Chondrocyte (in vitro differentiated cells): Measurements from ENCODE around the gene PRPF40A. TPM values are rescaled to one million over a fixed set of nuclear protein-coding genes. Genes with fewer than 3 reads are reported as not detected.

Experiments
- DNase-seq: peaks from one replicate; pipeline ENCODE4 v3.0.0; 2021; ENCODE audit warnings: mixed read lengths, low spot score
- H3K27ac Mint-ChIP-seq: one replicate; pipeline ENCODE4 v1.8.0; 2021; ENCODE audit warnings: mild to moderate bottlenecking, moderate library complexity, mixed read lengths; ENCODE audit not compliant: unreplicated experiment
- H3K27me3 Mint-ChIP-seq: 2 replicates; pipeline ENCODE4 v1.8.0; 2021; ENCODE audit warnings: low read depth, mixed read lengths
- H3K36me3 Mint-ChIP-seq: 2 replicates; pipeline ENCODE4 v1.8.0; 2021; ENCODE audit warnings: low read depth, mixed read lengths
- H3K4me1 Mint-ChIP-seq: 2 replicates; pipeline ENCODE4 v1.8.0; 2021; ENCODE audit warnings: low read depth, mild to moderate bottlenecking, mixed read lengths
- H3K4me3 Mint-ChIP-seq: one replicate; pipeline ENCODE4 v1.8.0; 2021; ENCODE audit warnings: mild to moderate bottlenecking, moderate library complexity, mixed read lengths; ENCODE audit not compliant: unreplicated experiment
- H3K9me3 Mint-ChIP-seq: 2 replicates; pipeline ENCODE4 v1.8.0; 2021; ENCODE audit warnings: low read depth, mixed read lengths
- total RNA-seq: library from RNA; stranded (reverse); gene quantifications from 3 replicates; pipeline ENCODE4 v1.2.1, GENCODE V29; 2021
- TF ChIP-seq, protein P1 (sequence below): fragments of 200-600 bp; sonication (generic); IDR thresholded peaks from 2 replicates; pipeline ENCODE4 v1.5.0; 2021; ENCODE audit warnings: antibody characterized with exemption, mild to moderate bottlenecking, moderate library complexity

The PRPF40A gene
- total RNA-seq, 1 donor from 2014 or later = 67.6 TPM

- Mint-ChIP-seq H3K9me3 (no peaks in the 10 kb centered on the region), H3K27me3 (no peaks in the 10 kb centered on the region), H3K4me3 (no peak overlapping the region), H3K27ac (no peak overlapping the region), H3K4me1 (peaks cover 36% of the 10 kb centered on the region), H3K36me3 (peaks cover 2% of the 10 kb centered on the region)
- TF ChIP-seq, protein P1, sequence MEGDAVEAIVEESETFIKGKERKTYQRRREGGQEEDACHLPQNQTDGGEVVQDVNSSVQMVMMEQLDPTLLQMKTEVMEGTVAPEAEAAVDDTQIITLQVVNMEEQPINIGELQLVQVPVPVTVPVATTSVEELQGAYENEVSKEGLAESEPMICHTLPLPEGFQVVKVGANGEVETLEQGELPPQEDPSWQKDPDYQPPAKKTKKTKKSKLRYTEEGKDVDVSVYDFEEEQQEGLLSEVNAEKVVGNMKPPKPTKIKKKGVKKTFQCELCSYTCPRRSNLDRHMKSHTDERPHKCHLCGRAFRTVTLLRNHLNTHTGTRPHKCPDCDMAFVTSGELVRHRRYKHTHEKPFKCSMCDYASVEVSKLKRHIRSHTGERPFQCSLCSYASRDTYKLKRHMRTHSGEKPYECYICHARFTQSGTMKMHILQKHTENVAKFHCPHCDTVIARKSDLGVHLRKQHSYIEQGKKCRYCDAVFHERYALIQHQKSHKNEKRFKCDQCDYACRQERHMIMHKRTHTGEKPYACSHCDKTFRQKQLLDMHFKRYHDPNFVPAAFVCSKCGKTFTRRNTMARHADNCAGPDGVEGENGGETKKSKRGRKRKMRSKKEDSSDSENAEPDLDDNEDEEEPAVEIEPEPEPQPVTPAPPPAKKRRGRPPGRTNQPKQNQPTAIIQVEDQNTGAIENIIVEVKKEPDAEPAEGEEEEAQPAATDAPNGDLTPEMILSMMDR = no peak
- DNase-seq = no peak
These were observed 24.2 kb downstream of the PRPF40A start for GRCh38 chr2:152693033-152693432.

DNA sequence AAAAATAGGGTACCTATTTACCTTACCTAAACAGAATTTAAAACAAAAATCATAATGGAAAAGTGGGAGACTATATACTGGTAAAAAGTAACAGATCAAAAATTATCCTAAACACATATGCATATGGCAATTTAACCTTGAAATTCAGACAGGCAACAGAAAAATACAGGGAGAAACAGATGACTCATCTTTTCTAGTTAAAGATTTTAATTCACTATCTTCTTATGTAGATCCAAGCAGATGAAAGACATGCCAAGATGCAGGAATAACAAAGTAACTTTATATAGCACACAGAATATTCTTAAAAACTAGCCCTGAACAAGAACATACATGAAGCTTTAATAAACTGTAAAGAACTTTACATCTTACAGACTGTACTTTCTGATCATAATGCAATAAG, 30.9 kb downstream of the PRPF40A start:
- TF ChIP-seq, protein P1 = no peak
- Mint-ChIP-seq H3K4me3 (no peak overlapping the region), H3K4me1 (peaks cover 16% of the 10 kb centered on the region), H3K9me3 (no peaks in the 10 kb centered on the region), H3K36me3 (peaks cover 7% of the 10 kb centered on the region), H3K27me3 (no peaks in the 10 kb centered on the region), H3K27ac (no peak overlapping the region)
- DNase-seq = no peak

DNA sequence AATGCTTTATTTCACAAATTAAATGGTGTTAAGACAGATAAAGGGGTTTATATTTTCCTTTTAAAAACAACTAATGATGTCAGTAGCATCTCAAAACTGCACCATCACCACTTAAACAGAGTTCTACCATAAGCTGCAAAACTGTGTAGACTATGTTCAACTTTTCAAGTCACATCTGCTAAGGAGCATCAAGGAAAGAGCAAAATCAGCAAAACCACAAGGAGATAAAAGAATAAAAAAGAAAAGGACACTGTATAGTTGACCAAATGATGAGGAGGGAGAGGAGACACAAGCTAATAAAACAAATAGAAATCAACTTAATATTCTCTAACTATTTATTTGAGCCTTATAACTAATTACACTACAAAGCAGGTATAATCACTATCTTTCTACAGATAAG, 33.9 kb downstream of the PRPF40A start:
- Mint-ChIP-seq H3K27me3 (no peaks in the 10 kb centered on the region), H3K27ac (no peak overlapping the region), H3K4me3 (no peak overlapping the region), H3K9me3 (no peaks in the 10 kb centered on the region), H3K36me3 (peaks cover 13% of the 10 kb centered on the region), H3K4me1 (peaks cover 12% of the 10 kb centered on the region)
- DNase-seq = no peak
- TF ChIP-seq, protein P1 = no peak

GRCh38 chr2:152682663-152683062, 34.6 kb downstream of the PRPF40A start:
- TF ChIP-seq, protein P1 = no peak
- no peak overlapping the region for H3K27ac Mint-ChIP-seq
- no peak for DNase-seq
- H3K27me3 Mint-ChIP-seq = no peaks in the 10 kb centered on the region
- H3K9me3 Mint-ChIP-seq = no peaks in the 10 kb centered on the region
- H3K4me3 Mint-ChIP-seq = no peak overlapping the region
- peaks cover 13% of the 10 kb centered on the region for H3K36me3 Mint-ChIP-seq
- peaks cover 12% of the 10 kb centered on the region for H3K4me1 Mint-ChIP-seq

- Mint-ChIP-seq H3K4me1 (peaks cover 5% of the 10 kb centered on the region), H3K9me3 (no peaks in the 10 kb centered on the region), H3K27ac (no peak overlapping the region), H3K4me3 (no peak overlapping the region), H3K36me3 (peaks cover 18% of the 10 kb centered on the region), H3K27me3 (no peaks in the 10 kb centered on the region)
- DNase-seq = no peak
- TF ChIP-seq, protein P1 = no peak
These were observed 38.5 kb downstream of the PRPF40A start for GRCh38 chr2:152678808-152679207.
